K562 (cell line): ENCODE data around the gene ICAM2. TPM values are rescaled to one million over a fixed set of nuclear protein-coding genes. Genes with fewer than 3 reads are reported as not detected.
A peak's percentile ranks its signal among the peaks of the same experiment; 100 is the strongest.

Source experiments
- CBX5 ChIP-seq: IDR thresholded peaks from 2 replicates; pipeline ENCODE4 v1.6.1; 2014; ENCODE audit warnings: low read depth, borderline replicate concordance
- DLX4 ChIP-seq: fragments of 250-450 bp; sonication (Bioruptor Pico); IDR thresholded peaks from 2 replicates; pipeline ENCODE4 v1.6.1; 2021; ENCODE audit warnings: mild to moderate bottlenecking
- FOSL1 ChIP-seq: fragments of 200-800 bp; sonication (Bioruptor generic); conservative IDR thresholded peaks from 2 replicates; pipeline ENCODE4 v1.6.1; 2016; ENCODE audit warnings: missing genetic modification characterization, missing compliant biosample characterization
- FOXA1 ChIP-seq: fragments of 450-650 bp; IDR thresholded peaks from 2 replicates; pipeline ENCODE4 v1.6.1; 2016; ENCODE audit warnings: mild to moderate bottlenecking, borderline replicate concordance
- FOXJ3 ChIP-seq: sonication (generic); formaldehyde crosslinking; IDR thresholded peaks from 2 replicates; pipeline ENCODE4 v1.4.0; 2020; ENCODE audit warnings: mild to moderate bottlenecking, missing genetic modification reagents
- HDAC8 ChIP-seq: fragments of 450-650 bp; IDR thresholded peaks from 2 replicates; pipeline ENCODE4 v1.6.1; 2016; ENCODE audit warnings: mild to moderate bottlenecking, missing genetic modification characterization, moderate library complexity, missing compliant biosample characterization
- HMG20A ChIP-seq: fragments of 450-650 bp; formaldehyde crosslinking; conservative IDR thresholded peaks from 2 replicates; pipeline ENCODE4 v1.4.0; 2020; ENCODE audit warnings: mild to moderate bottlenecking, mixed read lengths
- KLF10 ChIP-seq: fragments of 250-450 bp; sonication (Bioruptor Pico); IDR thresholded peaks from 2 replicates; pipeline ENCODE4 v1.6.1; 2021; ENCODE audit warnings: matching md5 sums
- MYNN ChIP-seq, 2 experiments: sonication (generic); formaldehyde crosslinking in 1 of 2; IDR thresholded peaks; 2 replicates each; pipeline versions ENCODE4 v1.5.0 to v1.6.1; 2016 to 2020; ENCODE audit warnings: antibody characterized with exemption in 1 of 2, missing genetic modification reagents in 1 of 2
- NFATC3 ChIP-seq: fragments of 450-650 bp; IDR thresholded peaks from 2 replicates; pipeline ENCODE4 v1.6.1; 2017; ENCODE audit warnings: mild to moderate bottlenecking
- NFRKB ChIP-seq: fragments of 450-650 bp; IDR thresholded peaks from 2 replicates; pipeline ENCODE4 v1.6.1; 2016; ENCODE audit warnings: low read depth
- NFYB ChIP-seq: IDR thresholded peaks from 2 replicates; pipeline ENCODE4 v1.6.1; 2011; ENCODE audit warnings: mild to moderate bottlenecking, moderate library complexity; ENCODE audit not compliant: insufficient read length; ENCODE audit errors: extremely low read depth
- PML ChIP-seq: IDR thresholded peaks from 2 replicates; pipeline ENCODE4 v1.6.1; 2012; ENCODE audit warnings: low read length, inconsistent platforms
- PRDM10 ChIP-seq: fragments of 450-650 bp; IDR thresholded peaks from 2 replicates; pipeline ENCODE4 v1.6.1; 2018; ENCODE audit not compliant: partially characterized antibody
- RBM34 ChIP-seq: fragments of 200-400 bp; formaldehyde crosslinking; IDR thresholded peaks from 2 replicates; pipeline ENCODE4 v1.6.1; 2018; ENCODE audit warnings: low read length, borderline replicate concordance; ENCODE audit not compliant: insufficient read depth
- SOX6 ChIP-seq: fragments of 450-650 bp; IDR thresholded peaks from 2 replicates; pipeline ENCODE4 v1.6.1; 2014; ENCODE audit warnings: mild to moderate bottlenecking
- SPI1 ChIP-seq: IDR thresholded peaks from 2 replicates; pipeline ENCODE4 v1.6.1; 2011; ENCODE audit warnings: low read depth, low read length, control low read depth, borderline replicate concordance
- YY1 ChIP-seq, 3 experiments: IDR thresholded peaks; 2 replicates each; pipeline ENCODE4 v1.6.1; 2011; ENCODE audit warnings: low read length in 2 of 3, mild to moderate bottlenecking in 2 of 3, moderate library complexity in 2 of 3, borderline replicate concordance in 1 of 3, control low read depth in 1 of 3, low read depth in 1 of 3; ENCODE audit not compliant: insufficient read depth in 3 of 3, insufficient replicate concordance in 2 of 3, control insufficient read depth in 1 of 3, insufficient read length in 1 of 3; ENCODE audit errors: extremely low read depth in 1 of 3
- ZBTB12 ChIP-seq: fragments of 250-450 bp; sonication (Bioruptor Pico); IDR thresholded peaks from 2 replicates; pipeline ENCODE4 v1.4.0; 2020
- ZNF12 ChIP-seq: sonication (generic); formaldehyde crosslinking; IDR thresholded peaks from 2 replicates; pipeline ENCODE4 v1.4.0; 2020; ENCODE audit warnings: mild to moderate bottlenecking, missing genetic modification reagents
- ZNF263 ChIP-seq: sonication (generic); formaldehyde crosslinking; IDR thresholded peaks from 2 replicates; pipeline ENCODE4 v1.8.0; 2022; ENCODE audit warnings: mild to moderate bottlenecking, missing genetic modification reagents, borderline replicate concordance
- ZNF586 ChIP-seq: fragments of 450-650 bp; formaldehyde crosslinking; conservative IDR thresholded peaks from 2 replicates; pipeline ENCODE4 v1.4.0; 2020; ENCODE audit warnings: mild to moderate bottlenecking, moderate library complexity
- ZNF76 ChIP-seq: fragments of 250-450 bp; sonication (Bioruptor Pico); IDR thresholded peaks from 2 replicates; pipeline ENCODE4 v1.4.0; 2020; ENCODE audit warnings: mild to moderate bottlenecking, moderate library complexity, borderline replicate concordance
- ZSCAN32 ChIP-seq: fragments of 450-650 bp; formaldehyde crosslinking; IDR thresholded peaks from 2 replicates; pipeline ENCODE4 v1.4.0; 2020; ENCODE audit warnings: mild to moderate bottlenecking, moderate library complexity
- polyA plus RNA-seq, 8 experiments: library from polyadenylated mRNA; depleted of rRNA in 4 of 8; stranded (reverse) in 5 of 8; unstranded in 3 of 8; fragments of >200 nt; fragmentation: Nextera tagmentation in 2 of 8; fragmentation: Illumina TruSeq in 1 of 8; extraction: Ambion mirVana in 2 of 8; extraction: Trizol in 1 of 8; gene quantifications; 2 replicates each; pipeline versions ENCODE4 v1.2.1 to v1.2.3, GENCODE V29; 2011 to 2014; ENCODE audit warnings: inconsistent platforms in 1 of 8, missing spikeins in 1 of 8
- total RNA-seq, 7 experiments: library from RNA; depleted of rRNA in 6 of 7; stranded (reverse); fragments of >200 nt in 6 of 7; fragmentation: Illumina TruSeq in 2 of 7; extraction: Trizol in 2 of 7; gene quantifications; 2 replicates each; pipeline versions ENCODE4 v1.2.1 to v1.2.3, GENCODE V29; 2011 to 2021; ENCODE audit warnings: low replicate concordance in 1 of 7

The ICAM2 gene
- total and polyA plus RNA-seq, 9 of the 15 experiments (the other 6 are each of a cell fraction or from before 2014, with no cell fraction given), result 37.9 to 89.4 (median 60.6) TPM

GRCh38 chr17:64006361-64007088 lies 13.9 kb downstream of the ICAM2 start (continued):
- no peak for TF ChIP-seq RBM34
- TF ChIP-seq MYNN (IDR thresholded peaks at IDR 0.05), result peak; percentile 82
- no peak for TF ChIP-seq MYNN (CRISPR knock-in tag; IDR thresholded peaks at IDR 0.05)
- no peak for TF ChIP-seq NFYB
- no peak for TF ChIP-seq ZNF586
- no peak for TF ChIP-seq KLF10 (CRISPR knock-in tag)
- TF ChIP-seq DLX4 (CRISPR knock-in tag), result no peak
- TF ChIP-seq ZNF263, result peak; percentile 94
- TF ChIP-seq ZNF12, result 0 out of 2 replicates have a peak, but pooled peaks have one; percentile 54
- no peak for TF ChIP-seq NFATC3
- peak; percentile 75; the same call in 1 of the 2 replicates for TF ChIP-seq SPI1
- TF ChIP-seq PRDM10, result peak; percentile 24
- peak in 2 of 3 experiments; percentile 36 to 45 for TF ChIP-seq YY1 (IDR thresholded peaks at IDR 0.05; ENCODE audit: borderline replicate concordance in 1 of 3, control insufficient read depth in 1 of 3, extremely low read depth in 1 of 3, insufficient read depth in 3 of 3, insufficient read length in 1 of 3, insufficient replicate concordance in 2 of 3, low read depth in 1 of 3, low read length in 2 of 3)
- no peak for TF ChIP-seq FOXJ3 (CRISPR knock-in tag)
- peak; percentile 55 for TF ChIP-seq NFRKB
- no peak for TF ChIP-seq ZSCAN32 (CRISPR knock-in tag)
- TF ChIP-seq CBX5, result no peak
- TF ChIP-seq ZBTB12 (CRISPR knock-in tag), result no peak
- no peak for TF ChIP-seq ZNF76 (CRISPR knock-in tag)
- no peak for TF ChIP-seq FOXA1
- TF ChIP-seq FOSL1 (tag), result peak; percentile 62
- peak; percentile 89 for TF ChIP-seq SOX6
- TF ChIP-seq PML, result peak; percentile 72
- TF ChIP-seq HMG20A (CRISPR knock-in tag), result no peak
- no peak for TF ChIP-seq HDAC8
